Activated T-cell treated with anti-CD3 and anti-CD28 coated beads, Interleukin-2, amount 50 U/mL, for 48 hours (primary cell): Measurements from ENCODE around the gene CREBZF.
"Not testable (repeated sequence)": the region's sequence is repeated elsewhere in the genome, so short reads cannot be mapped to it uniquely, and the experiment has no call there.

Experiments
- DNase-seq, 2 experiments: peaks; one replicate each; pipeline ENCODE4 v3.0.0-alpha.2; 2020

CREBZF gene

DNA sequence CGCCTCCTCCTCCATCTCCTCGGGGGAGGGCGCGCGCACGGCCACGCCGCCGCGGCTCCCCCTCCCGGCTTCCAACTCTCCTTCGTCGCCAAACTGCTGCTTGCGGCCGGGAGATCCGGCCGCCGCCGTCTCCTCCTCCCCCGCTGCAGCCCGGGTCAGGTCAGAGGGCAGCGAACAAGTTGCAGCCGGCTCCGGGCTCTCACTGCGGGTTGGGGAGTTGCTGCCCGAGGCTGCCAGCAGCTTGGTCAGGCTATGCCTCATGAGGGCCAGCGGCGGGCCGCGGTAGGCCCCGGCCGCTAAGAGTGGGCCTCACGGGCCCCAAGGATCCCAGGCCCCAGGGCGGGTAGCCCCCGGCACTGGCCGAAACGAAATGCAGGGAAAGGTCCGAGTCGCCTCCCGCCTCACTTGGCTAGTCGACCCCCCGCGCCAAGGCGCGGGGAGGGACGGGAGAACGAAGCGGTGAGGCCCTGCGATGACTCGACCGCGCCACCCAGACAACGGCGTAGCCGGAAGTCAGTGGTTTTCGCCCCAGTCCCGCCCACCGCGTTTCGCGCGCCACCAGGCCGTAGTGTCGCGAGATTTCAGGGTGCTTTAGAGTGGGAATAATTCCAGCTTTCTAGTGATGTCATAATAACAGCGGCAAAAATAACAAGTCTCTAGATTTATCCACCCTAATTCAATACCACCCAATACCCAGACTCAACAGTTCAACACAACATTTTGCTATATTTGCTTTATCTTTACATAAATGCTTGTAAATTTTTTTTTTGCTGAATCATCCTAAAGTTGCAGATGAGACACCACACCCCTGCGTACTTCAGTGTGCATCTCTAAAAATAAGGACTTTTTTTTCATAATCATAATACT, at the start of gene CREBZF:
CREBZF (minus strand) TSS at position 515 of the 867 bp plus-strand sequence; CDS start at position 261, 254 bp downstream.
- peak; percentile 98 to 99 for DNase-seq

- DNase-seq = no peak
Measured at GRCh38 chr11:85712953-85713352, 48.0 kb upstream of the CREBZF start.

DNA sequence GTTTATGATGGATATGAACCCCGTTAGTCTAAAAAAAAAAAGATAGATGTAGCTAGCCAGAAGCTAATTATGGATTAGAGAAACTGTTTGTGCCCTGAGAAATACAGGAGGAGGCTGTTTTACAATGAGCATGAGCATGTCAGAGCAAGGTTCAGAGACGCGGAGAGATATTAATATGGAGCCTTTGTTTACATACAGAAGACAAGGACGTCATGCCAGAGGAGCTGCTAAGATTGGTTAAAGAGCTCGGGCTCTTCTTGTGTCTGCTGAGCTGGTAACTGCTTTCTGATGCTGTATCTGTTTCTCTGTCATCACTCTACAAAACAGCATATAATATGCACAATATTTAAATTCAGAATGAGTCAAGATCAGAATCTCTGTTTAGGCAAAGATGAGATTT, 46.0 kb upstream of the CREBZF start:
- no peak for DNase-seq

DNA sequence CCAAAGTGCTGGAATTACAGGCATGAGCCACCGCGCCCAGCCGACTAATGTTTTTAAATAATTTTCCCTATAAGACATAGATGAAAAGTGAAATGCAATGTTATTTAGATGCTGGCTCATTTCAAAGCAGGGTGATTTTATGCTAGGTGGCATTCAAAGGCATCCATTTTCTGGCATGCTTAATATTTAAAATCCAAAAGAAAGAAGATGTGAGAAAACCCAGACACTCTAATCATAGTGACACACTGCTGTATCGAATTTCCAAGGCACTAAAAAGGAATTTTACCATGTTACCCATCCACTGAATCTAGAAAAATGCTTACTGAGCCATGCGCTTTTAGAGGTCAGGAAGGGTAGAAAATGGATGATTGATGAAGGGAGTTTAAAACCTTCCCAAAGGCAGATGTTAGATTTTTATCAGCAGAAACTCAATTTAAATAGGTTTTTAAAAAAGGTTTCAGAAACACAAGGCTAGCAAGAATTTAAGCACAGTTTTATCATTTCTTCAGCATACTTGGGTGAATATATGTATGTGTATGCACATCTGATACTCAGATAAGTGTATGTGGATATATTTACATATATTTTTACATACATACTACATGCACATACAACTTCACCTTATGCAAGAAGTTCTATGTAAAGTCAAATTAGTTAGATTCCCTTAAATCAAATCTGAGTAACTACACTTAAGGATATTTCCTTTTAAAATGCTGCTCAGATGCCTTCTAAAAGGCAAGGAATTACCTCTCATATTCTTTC, 45.2 kb upstream of the CREBZF start:
- no peak for DNase-seq

GRCh38 chr11:85705800-85706199, 40.9 kb upstream of the CREBZF start:
- DNase-seq = no peak

DNA sequence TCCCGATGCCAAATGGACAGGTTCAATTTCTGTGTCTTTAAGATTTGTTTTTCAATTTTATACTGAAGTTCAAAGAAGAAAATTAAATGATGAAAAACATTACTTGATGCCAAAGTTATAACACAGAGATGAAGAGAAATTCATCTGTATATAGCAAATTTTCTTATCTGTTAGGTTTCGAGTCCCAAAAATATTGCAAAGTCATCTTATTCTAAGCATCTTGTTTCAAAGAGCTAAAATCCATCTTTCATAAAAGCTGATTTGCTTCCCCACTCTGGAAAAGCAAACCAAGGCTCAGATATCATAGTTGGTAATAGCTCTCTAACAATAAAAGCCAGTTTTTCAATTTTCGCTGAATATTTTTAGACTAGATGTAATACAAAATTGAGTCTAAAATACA, 40.0 kb upstream of the CREBZF start:
- DNase-seq = no peak

DNA sequence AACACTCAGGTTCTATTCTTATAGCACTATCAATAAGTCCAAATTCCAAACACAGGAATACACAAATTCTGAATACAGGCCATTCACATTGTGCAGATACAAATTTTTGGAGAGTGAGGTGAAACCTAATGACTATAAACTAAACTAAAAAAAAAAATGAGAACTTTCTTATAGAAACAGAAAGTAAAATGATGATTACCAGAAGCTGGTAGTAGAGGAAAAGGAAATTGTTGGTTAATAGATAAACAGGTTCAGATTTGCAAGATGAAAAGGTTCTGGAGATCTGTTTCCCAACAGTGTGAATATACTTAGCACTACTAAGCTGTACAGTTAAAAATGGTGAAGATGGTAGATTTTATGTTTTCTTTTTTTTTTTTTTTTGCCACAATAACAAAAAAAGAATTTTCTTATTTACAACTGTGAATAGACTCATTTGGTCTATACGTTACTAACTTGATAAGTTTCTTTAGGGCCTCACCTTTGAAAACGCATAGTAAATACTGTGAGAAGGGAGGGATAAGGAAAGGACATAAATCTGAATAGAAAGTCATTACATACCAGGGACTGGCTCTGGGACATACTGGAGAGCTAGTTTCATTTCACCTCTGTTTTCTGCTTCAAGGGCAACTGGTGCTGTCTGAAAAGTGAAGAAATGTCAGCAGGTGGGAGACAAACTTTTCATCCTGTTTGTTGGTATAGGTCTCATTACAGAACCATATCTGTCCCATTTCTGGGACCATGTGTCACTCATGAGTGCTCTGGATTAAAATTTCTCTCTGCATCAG, 35.2 kb upstream of the CREBZF start:
- DNase-seq = no peak

DNA sequence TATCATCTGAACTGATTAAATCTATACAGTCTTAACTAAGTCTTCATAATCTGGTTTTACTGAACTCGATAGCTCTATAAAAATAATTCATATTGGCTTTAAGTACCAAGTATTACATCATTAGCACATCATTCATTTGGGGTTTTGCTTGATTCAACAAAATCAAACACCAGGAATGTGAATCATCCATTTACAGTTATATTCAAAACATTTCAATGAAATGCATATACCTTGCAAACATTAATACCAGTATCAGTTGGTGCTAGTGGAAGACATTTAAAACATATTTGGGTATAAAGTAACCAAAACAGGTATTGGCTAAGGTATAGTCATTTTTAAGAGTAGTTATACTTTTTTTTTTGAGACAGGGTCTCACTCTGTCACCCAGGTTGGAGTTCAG, 33.3 kb upstream of the CREBZF start:
- DNase-seq = no peak

DNA sequence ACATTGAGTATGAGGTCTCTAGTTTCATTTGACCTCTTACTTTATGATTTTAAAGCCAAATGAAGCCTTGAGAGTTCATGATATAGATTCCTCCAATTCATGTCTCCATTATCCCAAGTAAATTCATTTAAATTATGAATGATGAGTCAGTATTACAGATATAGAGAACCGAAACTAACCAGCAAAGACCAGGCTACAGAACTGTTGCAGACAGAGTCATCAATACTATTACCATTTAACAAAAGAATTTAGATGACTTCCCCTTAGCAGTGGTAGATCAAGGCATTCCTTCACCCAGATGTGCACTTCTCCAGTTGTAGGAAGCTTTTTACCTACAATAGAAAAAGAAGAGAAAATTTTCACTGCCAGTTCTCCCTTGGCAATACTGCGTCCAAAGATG, 32.8 kb upstream of the CREBZF start:
- no peak for DNase-seq

- DNase-seq = no peak
Measured at GRCh38 chr11:85695546-85695945, 30.6 kb upstream of the CREBZF start.

DNA sequence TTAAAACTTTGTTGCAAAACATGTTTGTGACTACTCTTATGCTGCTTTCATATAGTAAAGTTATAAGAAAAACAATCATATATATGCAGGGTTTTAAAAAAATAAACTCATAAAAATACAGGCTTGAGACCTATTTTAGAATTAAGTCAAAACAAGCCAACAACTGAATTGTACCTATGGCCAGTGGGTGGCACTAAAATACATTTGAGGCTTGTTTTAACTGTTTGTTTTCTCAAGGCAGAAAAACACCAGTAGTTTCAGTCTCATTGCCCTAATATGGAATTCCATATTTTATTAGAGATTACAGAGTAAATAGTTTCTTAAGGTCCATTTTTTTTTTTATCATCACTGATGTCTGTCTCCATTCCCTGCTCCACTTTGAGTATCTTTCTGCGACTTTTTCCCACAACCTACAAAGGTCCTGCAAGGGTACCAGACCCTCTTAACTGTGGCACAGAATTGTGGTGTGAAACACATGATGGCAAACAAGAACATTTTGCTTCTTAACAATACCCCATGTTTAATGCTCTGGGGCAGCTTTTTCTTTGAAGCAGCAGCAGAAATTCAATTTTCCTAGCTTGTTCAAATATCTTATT, 29.6 kb upstream of the CREBZF start:
- no peak for DNase-seq

- DNase-seq = no peak
Measured at GRCh38 chr11:85685820-85686459, 21.0 kb upstream of the CREBZF start, which contains the start of gene CCDC89. Gene CCDC89 (minus strand): TSS chr11:85686195. CDS start chr11:85686130, 65 bp downstream.

GRCh38 chr11:85685125-85685819, 20.3 kb upstream of the CREBZF start:
- no peak for DNase-seq

- peak; percentile 75 to 82 for DNase-seq
Measured at GRCh38 chr11:85682330-85683305, 17.7 kb upstream of the CREBZF start.

GRCh38 chr11:85680897-85681296, 16.0 kb upstream of the CREBZF start:
- DNase-seq = no peak

GRCh38 chr11:85679576-85679975, 14.6 kb upstream of the CREBZF start:
- DNase-seq = no peak

DNA sequence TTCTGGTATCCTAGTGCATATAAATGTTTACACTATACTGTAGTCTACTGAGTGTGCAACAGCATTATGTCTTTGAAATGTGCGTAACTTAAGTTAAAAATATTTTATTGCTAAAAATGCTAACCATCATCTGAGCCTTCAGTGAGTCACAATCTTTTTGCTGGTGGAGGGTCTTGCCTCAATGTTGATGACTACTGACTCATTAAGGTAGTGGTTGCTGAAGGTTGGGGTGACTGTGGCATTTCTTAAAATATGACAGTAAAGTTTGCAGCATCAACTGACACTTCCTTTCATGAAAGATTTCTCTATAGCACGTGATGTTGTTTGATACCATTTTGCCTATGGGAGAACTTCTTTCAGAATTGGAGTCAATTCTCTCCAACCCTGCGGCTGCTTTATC, 8.5 kb upstream of the CREBZF start:
- no peak for DNase-seq

DNA sequence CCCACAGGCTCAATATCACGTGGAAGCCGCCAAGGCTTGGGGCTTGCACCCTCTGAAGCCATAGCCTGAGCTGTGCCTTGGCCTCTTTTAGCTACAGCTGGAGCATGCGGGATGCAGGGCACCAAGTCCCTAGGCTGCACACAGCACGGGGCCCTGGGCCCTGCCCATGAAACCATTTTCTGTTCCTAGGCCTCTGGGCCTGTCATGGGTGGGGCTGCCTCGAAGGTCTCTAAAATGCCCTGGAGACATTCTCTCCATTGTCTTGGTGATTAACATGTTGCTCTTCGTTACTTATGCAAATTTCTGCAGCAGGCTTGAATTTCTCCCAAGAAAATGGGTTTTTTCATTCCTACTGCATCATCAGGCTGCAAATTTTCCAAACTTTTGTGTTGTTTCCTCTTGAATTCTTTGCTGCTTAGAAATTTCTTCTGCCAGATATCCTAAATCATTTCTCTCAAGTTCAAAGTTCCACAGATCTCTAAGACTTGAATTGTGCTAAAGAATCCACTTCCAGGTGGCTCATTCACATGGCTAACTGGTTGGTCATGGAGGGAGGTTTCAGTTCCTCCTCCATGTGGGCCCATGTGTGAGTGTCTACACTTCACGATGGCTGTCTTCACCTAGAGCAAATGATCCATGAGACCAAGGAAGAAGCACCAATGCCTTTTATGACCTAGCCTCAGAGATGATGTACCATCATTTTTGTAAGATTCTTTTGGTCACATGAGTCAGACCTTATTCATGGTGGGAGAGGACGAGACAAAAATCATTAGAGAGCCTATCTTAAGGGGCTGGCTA, 7.4 kb upstream of the CREBZF start:
- no peak for DNase-seq

- DNase-seq = not testable (repeated sequence)
Measured at GRCh38 chr11:85670949-85671663, 6.2 kb upstream of the CREBZF start.
